Chondrocyte (in vitro differentiated cells): ENCODE measurements around the gene APOF. TPM values are rescaled to one million over a fixed set of nuclear protein-coding genes. Genes with fewer than 3 reads are reported as not detected.
A peak's percentile ranks its signal among the peaks of the same experiment; 100 is the strongest.
"Not testable (repeated sequence)": the region's sequence is repeated elsewhere in the genome, so short reads cannot be mapped to it uniquely, and the experiment has no call there.

Experiments used
- DNase-seq: peaks from one replicate; pipeline ENCODE4 v3.0.0; 2021; ENCODE audit warnings: mixed read lengths, low spot score
- H3K27ac Mint-ChIP-seq: one replicate; pipeline ENCODE4 v1.8.0; 2021; ENCODE audit warnings: mild to moderate bottlenecking, moderate library complexity, mixed read lengths; ENCODE audit not compliant: unreplicated experiment
- H3K27me3 Mint-ChIP-seq: 2 replicates; pipeline ENCODE4 v1.8.0; 2021; ENCODE audit warnings: low read depth, mixed read lengths
- H3K36me3 Mint-ChIP-seq: 2 replicates; pipeline ENCODE4 v1.8.0; 2021; ENCODE audit warnings: low read depth, mixed read lengths
- H3K4me1 Mint-ChIP-seq: 2 replicates; pipeline ENCODE4 v1.8.0; 2021; ENCODE audit warnings: low read depth, mild to moderate bottlenecking, mixed read lengths
- H3K4me3 Mint-ChIP-seq: one replicate; pipeline ENCODE4 v1.8.0; 2021; ENCODE audit warnings: mild to moderate bottlenecking, moderate library complexity, mixed read lengths; ENCODE audit not compliant: unreplicated experiment
- H3K9me3 Mint-ChIP-seq: 2 replicates; pipeline ENCODE4 v1.8.0; 2021; ENCODE audit warnings: low read depth, mixed read lengths
- total RNA-seq: library from RNA; stranded (reverse); gene quantifications from 3 replicates; pipeline ENCODE4 v1.2.1, GENCODE V29; 2021
- TF ChIP-seq, protein P1 (sequence below): fragments of 200-600 bp; sonication (generic); IDR thresholded peaks from 2 replicates; pipeline ENCODE4 v1.5.0; 2021; ENCODE audit warnings: antibody characterized with exemption, mild to moderate bottlenecking, moderate library complexity

The APOF gene
- total RNA-seq, 1 donor from 2014 or later, result not detected

DNA sequence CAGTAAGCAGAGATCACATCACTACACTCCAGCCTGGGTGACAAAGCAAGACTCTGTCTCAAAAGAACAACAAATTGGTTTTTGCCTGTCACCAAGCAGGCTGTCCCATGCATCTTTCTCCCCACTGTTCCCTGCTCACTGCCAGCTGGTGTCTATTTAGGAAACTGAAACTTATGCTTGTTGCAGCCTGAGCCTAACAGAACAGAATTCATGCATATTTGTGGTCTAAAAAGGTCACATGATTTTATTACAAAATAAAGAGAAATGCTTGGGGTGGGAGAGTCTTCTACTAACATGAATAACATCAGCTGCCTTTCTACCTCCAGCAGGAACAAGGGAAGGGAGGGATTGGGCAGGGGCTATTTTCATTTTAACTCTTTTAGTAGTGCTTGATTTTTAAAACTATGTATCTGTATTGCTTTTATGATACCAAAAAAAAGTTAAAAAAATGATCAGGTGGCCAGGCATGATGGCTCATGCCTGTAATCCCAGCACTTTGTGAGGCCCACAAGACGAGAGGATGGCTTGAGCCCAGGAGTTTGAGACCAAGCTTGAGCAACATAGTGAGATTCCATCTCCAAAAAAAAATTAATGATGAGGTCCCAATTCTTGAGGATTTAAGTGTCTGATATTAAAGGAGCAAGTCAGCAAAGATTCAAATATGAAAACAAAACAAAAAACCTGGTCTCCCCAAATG lies 3.7 kb downstream of the APOF start:
- H3K4me3 Mint-ChIP-seq, result peak overlapping the region; percentile 93
- peaks cover 30% of the 10 kb centered on the region for H3K4me1 Mint-ChIP-seq
- TF ChIP-seq, protein P1, sequence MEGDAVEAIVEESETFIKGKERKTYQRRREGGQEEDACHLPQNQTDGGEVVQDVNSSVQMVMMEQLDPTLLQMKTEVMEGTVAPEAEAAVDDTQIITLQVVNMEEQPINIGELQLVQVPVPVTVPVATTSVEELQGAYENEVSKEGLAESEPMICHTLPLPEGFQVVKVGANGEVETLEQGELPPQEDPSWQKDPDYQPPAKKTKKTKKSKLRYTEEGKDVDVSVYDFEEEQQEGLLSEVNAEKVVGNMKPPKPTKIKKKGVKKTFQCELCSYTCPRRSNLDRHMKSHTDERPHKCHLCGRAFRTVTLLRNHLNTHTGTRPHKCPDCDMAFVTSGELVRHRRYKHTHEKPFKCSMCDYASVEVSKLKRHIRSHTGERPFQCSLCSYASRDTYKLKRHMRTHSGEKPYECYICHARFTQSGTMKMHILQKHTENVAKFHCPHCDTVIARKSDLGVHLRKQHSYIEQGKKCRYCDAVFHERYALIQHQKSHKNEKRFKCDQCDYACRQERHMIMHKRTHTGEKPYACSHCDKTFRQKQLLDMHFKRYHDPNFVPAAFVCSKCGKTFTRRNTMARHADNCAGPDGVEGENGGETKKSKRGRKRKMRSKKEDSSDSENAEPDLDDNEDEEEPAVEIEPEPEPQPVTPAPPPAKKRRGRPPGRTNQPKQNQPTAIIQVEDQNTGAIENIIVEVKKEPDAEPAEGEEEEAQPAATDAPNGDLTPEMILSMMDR, result no peak
- peak overlapping the region; percentile 98 for H3K27ac Mint-ChIP-seq
- H3K36me3 Mint-ChIP-seq, result peaks cover 13% of the 10 kb centered on the region
- H3K9me3 Mint-ChIP-seq, result no peaks in the 10 kb centered on the region
- no peaks in the 10 kb centered on the region for H3K27me3 Mint-ChIP-seq
- DNase-seq, result no peak

DNA sequence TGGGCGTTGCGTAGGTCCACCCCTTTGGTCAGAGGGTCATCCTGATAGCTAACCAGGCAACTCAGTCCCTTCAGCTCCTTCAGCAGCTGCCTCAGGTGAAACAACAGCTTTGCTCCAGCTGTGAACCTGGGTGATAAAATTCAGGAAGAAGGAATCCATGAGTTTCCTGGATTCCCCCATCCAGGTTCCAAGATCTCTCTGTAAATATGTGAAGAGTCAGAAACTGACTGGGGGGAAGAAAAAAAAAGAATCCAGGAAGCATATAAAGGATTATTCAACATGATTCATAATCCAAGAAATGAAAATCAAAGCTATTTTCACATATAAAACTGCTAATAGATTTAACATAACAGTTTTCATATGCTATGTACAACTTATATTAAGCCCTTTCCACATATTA lies 11.3 kb downstream of the APOF start:
- peaks cover 53% of the 10 kb centered on the region for H3K36me3 Mint-ChIP-seq
- no peaks in the 10 kb centered on the region for H3K9me3 Mint-ChIP-seq
- H3K4me1 Mint-ChIP-seq, result no peaks in the 10 kb centered on the region
- no peak overlapping the region for H3K27ac Mint-ChIP-seq
- TF ChIP-seq, protein P1, result no peak
- H3K27me3 Mint-ChIP-seq, result no peaks in the 10 kb centered on the region
- DNase-seq, result no peak
- no peak overlapping the region for H3K4me3 Mint-ChIP-seq

DNA sequence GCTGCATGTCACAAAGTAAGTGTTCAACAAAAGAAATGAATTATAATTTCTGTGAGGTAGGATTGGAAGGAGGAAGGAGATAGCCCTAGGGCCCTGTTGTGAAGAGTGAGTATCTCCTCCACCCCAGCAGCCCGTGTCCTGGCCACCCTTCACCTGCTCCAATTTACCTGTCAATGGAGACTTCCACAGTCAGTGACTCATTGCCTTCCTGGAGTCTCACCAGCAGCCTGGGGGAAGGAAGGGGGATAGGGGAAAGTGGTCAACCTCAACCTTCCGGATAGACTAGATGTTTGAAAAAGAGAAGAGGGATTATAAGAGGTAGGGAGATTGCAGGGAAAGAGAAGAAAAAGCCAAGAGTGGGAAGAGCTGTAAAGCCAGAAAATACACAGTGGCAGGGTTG lies 12.0 kb downstream of the APOF start:
- TF ChIP-seq, protein P1, result no peak
- Mint-ChIP-seq H3K4me3 (no peak overlapping the region), H3K9me3 (no peaks in the 10 kb centered on the region), H3K4me1 (no peaks in the 10 kb centered on the region), H3K36me3 (peaks cover 55% of the 10 kb centered on the region), H3K27me3 (no peaks in the 10 kb centered on the region), H3K27ac (no peak overlapping the region)
- no peak for DNase-seq

DNA sequence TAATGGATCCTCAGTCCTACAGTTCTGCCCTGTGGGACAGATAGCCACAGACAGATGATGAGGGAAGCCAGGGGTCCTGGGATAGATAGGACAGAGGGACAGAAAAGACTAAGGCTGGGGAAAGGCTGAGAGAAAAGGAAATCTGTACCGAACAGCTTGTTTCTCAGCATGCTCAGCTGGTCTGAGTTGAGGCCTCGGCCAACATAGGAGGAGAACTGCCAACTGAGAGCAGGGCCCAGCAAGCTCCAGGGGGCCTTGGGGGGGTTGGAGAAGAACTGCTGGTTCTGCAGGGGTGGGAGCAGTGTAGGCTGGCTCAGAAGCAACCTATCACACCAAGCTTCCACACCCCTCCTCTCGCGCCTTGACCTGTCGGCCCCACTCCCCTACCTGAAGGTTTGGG lies 13.9 kb downstream of the APOF start:
- no peak for DNase-seq
- Mint-ChIP-seq H3K4me3 (no peak overlapping the region), H3K27me3 (no peaks in the 10 kb centered on the region), H3K36me3 (peaks cover 50% of the 10 kb centered on the region), H3K4me1 (no peaks in the 10 kb centered on the region), H3K9me3 (no peaks in the 10 kb centered on the region), H3K27ac (no peak overlapping the region)
- TF ChIP-seq, protein P1, result no peak

DNA sequence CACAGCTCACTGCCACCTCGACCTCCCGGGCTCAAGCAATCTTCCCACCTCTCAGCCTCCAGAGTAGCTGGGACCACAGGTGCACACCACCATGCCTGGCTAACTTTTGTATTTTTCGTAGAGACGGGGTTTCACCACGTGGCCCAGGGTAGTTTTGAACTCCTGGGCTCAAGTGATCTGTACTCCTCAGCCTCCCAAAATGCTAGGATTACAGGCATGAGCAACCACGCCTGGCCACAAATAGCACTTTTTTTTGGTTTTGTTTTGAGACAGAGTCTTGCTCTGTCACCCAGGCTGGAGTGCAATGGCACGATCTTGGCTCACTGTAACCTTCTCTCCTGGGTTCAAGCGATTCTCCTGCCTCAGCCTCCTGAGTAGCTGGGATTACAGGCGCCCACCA lies 15.4 kb downstream of the APOF start:
- DNase-seq, H3K27ac Mint-ChIP-seq, H3K4me3 Mint-ChIP-seq, H3K4me1 Mint-ChIP-seq, H3K9me3 Mint-ChIP-seq, H3K27me3 Mint-ChIP-seq: not testable (repeated sequence)
- peaks cover 59% of the 10 kb centered on the region for H3K36me3 Mint-ChIP-seq

DNA sequence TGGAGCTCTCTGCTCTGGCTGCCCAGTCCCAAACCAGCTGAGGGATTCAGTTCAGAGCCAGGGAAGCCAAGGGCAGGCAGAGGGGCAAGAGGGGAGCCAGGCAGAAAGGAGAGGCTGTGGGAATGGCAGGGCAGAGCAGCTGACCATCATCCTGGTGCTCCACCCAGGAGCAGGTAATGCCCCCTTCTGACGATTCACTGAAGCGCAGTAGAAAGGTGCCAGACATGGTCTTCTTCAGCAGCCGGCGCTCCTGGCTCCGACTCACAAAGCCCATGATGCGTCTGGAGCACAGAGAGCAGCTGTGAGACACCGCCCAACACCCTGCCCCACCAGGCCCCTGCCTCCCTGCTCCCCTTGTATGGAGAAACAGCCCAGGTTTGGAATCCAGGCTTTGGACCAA lies 16.0 kb downstream of the APOF start:
- no peak for DNase-seq
- Mint-ChIP-seq H3K9me3 (no peaks in the 10 kb centered on the region), H3K4me3 (no peak overlapping the region), H3K36me3 (peaks cover 60% of the 10 kb centered on the region), H3K27ac (no peak overlapping the region), H3K4me1 (no peaks in the 10 kb centered on the region), H3K27me3 (no peaks in the 10 kb centered on the region)
- TF ChIP-seq, protein P1, result peak; percentile 29

DNA sequence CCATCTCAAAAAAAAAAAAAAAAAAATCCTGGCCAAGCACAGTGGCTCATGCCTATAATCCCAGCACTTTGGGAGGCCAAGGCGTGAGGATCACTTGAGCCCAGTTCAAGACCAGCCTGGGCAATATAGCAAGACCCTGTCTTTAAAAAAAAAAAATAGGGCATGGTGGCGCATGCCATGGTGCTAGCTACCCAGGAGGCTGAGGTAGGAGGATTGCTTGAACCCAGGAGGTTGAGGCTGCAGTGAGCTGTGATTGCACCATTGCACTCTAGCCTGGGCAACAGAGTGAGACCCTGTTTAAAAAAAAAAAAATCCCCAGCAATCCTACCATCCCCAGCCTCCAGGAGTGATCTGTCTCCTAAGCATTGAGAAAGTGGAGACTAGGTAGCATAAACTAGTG lies 20.4 kb downstream of the APOF start:
- not testable (repeated sequence) for H3K9me3 Mint-ChIP-seq, H3K27ac Mint-ChIP-seq, H3K4me1 Mint-ChIP-seq, H3K4me3 Mint-ChIP-seq, H3K27me3 Mint-ChIP-seq, DNase-seq
- H3K36me3 Mint-ChIP-seq, result peaks cover 33% of the 10 kb centered on the region
